ENCODE measurements around the gene ADAM15. TPM values are rescaled to one million over a fixed set of nuclear protein-coding genes. Genes with fewer than 3 reads are reported as not detected.

Gene ADAM15
- total RNA-seq, 1 donor = 25.1 TPM

DNA sequence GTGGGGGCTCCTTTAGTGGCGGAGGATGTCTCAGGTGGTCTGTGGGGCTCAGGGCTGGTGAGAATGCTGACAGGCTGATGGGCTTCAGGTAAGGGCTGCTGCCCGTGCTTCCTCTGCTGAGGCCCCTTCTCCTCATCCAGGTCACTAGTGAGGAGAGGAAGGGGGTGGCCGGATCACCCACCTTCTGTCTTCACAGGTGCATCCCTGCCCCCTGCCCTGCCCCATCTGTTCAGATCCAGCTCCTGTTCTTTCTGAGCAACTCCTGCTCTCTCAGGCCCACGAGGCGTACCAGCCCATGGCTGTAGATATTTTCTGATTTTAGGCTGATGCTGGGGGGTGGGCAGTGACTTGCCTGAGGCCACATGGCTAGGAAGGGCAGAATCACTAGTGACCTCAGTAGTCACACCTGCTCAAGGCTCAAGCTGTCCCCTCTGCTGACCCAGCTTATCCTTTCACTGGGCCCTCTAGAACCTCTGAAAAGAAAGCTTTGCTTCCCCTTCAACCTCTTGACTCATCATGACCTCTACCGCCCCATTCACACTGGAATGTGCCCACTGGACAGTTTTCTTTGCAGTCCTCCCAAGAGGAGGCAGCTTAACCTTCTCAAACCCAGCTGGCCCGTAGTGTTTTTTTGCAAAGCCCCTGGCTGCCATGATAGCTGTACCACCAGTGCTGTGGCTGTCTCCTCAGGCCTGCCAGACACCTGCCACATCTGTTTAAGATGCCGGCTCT lies 32.3 kb upstream of the ADAM15 start:
- Histone ChIP-seq H3K9me3 (ENCODE audit: low read depth, low read length) (no peaks in the 10 kb centered on the region), H3K27me3 (ENCODE audit: insufficient read depth, low read length) (no peaks in the 10 kb centered on the region), H3K4me3 (ENCODE audit: low read length) (no peak overlapping the region), H3K4me1 (ENCODE audit: insufficient read depth, low read length) (peaks cover 44% of the 10 kb centered on the region)

DNA sequence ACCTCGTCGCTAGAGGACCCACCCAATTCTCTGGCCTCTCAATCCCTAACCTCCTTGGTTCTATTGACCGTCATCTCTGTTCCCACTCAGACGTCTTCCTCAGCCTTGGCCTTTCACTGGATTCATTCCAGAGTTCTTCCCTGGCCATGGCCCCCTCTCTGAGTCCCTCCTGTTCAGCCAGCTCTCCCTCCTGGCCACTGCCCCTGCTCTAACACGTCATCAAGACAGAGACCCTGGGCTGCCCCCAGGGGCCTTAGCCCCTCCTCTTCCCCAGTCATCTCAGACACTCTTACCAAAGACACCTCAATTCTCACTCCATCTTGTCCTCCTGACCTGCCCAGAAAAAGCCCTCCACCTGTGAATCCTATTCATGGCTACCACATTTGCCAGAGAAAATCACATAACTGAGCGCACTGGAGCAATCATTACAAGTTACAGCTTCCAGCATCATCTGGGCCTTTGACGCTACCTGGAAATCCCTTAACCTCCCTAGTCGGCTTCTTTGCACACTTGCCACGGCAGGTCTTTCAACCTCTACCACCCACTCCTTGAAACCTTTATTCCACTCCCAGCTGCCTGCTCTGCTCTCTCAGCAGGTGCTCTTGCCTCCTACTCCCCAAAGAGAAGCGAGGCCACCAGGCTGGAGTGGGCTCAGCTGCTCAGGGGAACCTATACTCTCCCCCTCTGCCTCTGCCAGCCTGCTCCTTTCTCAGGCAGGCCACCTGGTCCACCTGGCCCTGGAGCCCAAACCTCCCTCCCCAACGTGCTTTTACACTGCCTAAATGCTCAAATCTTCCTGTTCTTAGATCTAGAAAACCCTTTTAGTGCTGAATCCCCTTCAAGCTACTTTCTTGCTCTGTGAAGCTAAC lies 31.5 kb upstream of the ADAM15 start:
- H3K9me3 ChIP-seq (ENCODE audit: low read depth, low read length) = no peaks in the 10 kb centered on the region
- H3K27me3 ChIP-seq (ENCODE audit: insufficient read depth, low read length) = no peaks in the 10 kb centered on the region
- no peak overlapping the region for H3K4me3 ChIP-seq (ENCODE audit: low read length)

DNA sequence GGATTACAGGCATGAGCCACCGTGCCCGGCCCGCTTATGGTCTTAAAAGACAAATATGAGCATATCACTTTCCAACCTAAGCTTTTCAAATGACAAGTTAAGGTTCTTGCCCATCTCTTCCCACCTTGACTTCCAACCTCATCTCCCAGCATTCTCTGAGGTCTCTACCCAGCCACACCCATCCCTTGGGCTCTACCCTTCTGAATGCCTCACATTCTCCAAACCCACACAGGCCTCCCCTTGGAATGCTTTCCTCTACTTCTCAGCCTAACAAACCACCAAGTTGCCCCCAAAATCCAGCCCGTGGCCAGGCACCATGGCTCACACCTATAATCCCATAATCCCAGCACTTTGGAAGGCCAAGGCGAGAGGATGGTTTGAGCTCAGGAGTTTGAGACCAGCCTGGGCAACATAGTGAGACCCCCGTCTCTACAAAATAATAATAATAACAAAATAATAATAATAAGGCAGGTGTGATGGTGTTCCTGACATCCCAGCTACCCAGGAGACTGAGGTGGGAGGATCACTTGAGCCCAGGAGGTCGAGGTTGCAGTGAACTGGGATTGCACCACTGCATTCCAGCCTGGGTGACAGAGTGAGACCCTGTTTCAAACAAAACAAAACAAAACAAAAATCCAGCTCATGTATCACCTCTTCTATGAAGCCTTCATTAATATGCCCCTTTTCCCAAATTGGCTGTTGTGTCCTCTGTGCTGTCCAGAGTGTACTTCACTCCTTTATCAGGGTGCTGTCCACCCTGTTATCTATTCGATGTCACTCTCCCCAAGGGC lies 28.8 kb upstream of the ADAM15 start:
- no peaks in the 10 kb centered on the region for H3K27me3 ChIP-seq (ENCODE audit: insufficient read depth, low read length)

More for the DNA sequence above, 31.5 kb upstream of the ADAM15 start:
- H3K4me1 ChIP-seq (ENCODE audit: insufficient read depth, low read length) = peaks cover 35% of the 10 kb centered on the region

DNA sequence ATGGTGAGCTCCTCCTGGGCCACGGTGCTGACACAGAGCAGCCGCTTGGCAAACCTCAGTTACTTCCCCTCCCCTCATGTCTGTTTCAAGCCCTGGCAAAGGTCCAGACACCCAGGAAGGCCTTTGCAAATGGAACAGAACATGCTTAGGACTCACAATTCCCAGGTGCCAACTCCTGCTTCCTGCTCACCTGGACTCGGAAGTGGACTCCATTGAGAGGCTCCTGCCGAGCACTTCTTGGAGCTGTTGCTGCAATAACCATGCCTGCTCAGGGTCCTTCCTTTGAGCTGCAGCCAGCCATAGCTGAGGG lies 28.2 kb upstream of the ADAM15 start:
- Histone ChIP-seq H3K9me3 (ENCODE audit: low read depth, low read length) (no peaks in the 10 kb centered on the region), H3K4me1 (ENCODE audit: insufficient read depth, low read length) (peaks cover 3% of the 10 kb centered on the region), H3K27me3 (ENCODE audit: insufficient read depth, low read length) (no peaks in the 10 kb centered on the region), H3K4me3 (ENCODE audit: low read length) (no peak overlapping the region)

More for the DNA sequence above, 28.8 kb upstream of the ADAM15 start:
- Histone ChIP-seq H3K4me1 (ENCODE audit: insufficient read depth, low read length) (peaks cover 9% of the 10 kb centered on the region), H3K9me3 (ENCODE audit: low read depth, low read length) (no peaks in the 10 kb centered on the region), H3K4me3 (ENCODE audit: low read length) (no peak overlapping the region)

DNA sequence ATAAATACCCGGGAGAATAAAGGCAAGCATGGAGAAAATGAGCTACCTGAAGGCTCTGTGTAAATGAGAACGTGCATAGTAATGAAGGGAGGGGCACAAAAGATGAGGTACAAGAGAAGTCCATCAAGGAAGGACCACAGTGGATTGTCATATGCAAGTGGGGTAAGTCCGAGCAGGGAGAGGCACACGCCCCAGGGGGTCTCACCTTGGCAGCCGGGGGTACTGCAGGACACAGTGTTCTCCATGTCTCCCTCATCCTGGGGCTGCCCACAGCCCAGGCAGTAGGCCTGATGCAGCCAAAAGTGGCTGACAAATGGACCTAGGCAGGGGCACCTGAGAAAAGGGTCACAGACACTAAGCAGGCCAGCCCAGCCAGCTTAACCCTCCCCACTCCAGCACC lies 27.5 kb upstream of the ADAM15 start:
- Histone ChIP-seq H3K9me3 (ENCODE audit: low read depth, low read length) (no peaks in the 10 kb centered on the region), H3K27me3 (ENCODE audit: insufficient read depth, low read length) (no peaks in the 10 kb centered on the region), H3K4me3 (ENCODE audit: low read length) (no peak overlapping the region)

DNA sequence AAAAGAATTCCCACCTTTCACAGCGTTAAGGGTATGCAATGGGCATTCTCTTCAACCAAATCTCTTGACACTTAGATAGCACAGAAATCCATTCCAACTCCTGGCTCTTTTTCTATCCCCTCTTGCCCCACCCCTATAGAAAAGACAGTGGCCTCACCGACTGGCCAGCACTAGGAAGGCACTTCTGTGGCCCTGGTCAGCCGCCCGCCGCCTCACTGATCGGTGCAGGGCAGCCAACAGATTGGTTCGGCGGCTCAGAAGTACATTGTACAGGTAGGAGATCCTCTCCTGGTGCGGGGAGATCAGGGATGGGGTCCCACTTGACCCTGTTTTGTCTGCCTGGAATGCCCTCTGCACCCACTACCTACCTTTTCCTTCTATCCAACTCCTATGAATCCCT lies 26.8 kb upstream of the ADAM15 start:
- Histone ChIP-seq H3K4me1 (ENCODE audit: insufficient read depth, low read length) (peaks cover 11% of the 10 kb centered on the region), H3K4me3 (ENCODE audit: low read length) (no peak overlapping the region), H3K27me3 (ENCODE audit: insufficient read depth, low read length) (no peaks in the 10 kb centered on the region), H3K9me3 (ENCODE audit: low read depth, low read length) (no peaks in the 10 kb centered on the region)

More for the DNA sequence above, 27.5 kb upstream of the ADAM15 start:
- H3K4me1 ChIP-seq (ENCODE audit: insufficient read depth, low read length) = peaks cover 6% of the 10 kb centered on the region

DNA sequence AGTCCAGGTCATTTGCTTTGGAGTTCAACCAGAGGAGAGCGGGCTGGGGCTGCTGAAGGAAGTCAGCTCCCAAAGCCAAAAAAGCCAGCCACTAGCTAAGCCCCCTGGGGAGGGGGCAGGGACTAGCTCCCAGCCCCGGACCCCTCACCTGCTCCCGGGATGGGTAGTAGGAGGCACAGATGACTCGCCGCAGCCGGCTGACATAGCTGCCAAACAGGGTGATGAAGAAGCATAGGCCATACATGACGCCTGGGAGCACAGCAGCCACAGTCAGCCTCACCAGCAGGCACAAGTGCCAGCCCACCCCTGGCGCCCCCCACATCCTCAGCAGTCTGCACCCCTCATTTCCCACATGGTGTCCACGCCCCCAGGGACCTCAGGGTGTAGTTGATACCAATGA lies 25.0 kb upstream of the ADAM15 start:
- Histone ChIP-seq H3K4me3 (ENCODE audit: low read length) (no peak overlapping the region), H3K4me1 (ENCODE audit: insufficient read depth, low read length) (peaks cover 11% of the 10 kb centered on the region), H3K27me3 (ENCODE audit: insufficient read depth, low read length) (no peaks in the 10 kb centered on the region), H3K9me3 (ENCODE audit: low read depth, low read length) (no peaks in the 10 kb centered on the region)

DNA sequence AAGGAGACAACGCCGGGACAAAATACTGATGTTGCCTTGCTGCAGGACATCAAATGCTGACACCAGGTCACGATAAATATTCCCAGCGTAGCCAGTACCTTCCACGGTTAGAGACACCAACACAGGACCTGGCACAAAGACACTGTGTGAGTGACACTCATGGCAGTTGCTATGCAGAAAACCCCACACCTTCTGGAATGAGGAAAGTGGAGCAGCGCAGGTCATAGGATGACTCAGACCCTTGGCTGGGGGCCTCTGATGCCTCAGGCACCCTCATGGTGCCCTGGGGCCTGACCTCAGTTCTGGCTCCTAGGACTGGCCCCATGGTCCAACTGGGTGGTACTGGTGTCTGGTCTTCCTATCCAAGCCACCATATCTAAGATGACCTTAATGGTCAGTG lies 24.5 kb upstream of the ADAM15 start:
- Histone ChIP-seq H3K27me3 (ENCODE audit: insufficient read depth, low read length) (no peaks in the 10 kb centered on the region), H3K4me1 (ENCODE audit: insufficient read depth, low read length) (peaks cover 11% of the 10 kb centered on the region), H3K9me3 (ENCODE audit: low read depth, low read length) (no peaks in the 10 kb centered on the region), H3K4me3 (ENCODE audit: low read length) (no peak overlapping the region)

DNA sequence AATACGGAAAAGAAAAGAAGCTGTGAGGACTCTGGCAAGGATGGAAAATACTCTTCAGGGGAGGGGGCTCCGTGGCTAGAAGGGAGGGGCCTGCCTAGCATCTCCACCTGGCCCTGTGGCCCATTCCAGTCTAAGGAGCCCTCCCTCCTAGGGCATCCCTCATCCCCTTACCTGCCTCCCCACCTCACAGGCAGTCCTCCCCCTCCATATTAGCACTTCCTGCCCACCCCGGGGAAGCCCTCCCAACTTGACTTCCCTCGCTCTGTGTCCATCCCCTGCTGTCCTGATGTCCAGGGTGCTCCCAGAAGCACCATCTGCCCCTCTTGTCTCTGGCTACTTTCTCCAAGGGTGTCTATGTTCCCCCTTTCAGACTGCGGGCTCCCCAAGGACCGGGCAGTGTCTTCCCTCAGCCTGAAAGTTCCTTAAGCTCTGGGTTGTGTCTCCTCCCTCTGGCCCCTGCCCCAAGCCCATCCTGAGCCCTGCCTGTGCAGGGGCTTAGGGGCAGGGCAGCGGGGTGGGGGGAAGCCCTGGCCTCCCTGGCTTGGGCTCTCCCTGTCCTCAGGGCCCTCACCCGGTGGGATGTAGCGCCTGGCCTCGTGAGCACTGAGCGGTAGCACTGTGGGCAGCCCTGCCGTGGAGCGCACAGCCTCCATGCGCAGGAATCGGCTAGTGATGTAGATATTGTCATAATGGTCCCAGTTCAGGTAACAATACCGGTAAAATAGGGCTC lies 21.4 kb upstream of the ADAM15 start:
- Histone ChIP-seq H3K4me1 (ENCODE audit: insufficient read depth, low read length) (peaks cover 11% of the 10 kb centered on the region), H3K9me3 (ENCODE audit: low read depth, low read length) (no peaks in the 10 kb centered on the region), H3K27me3 (ENCODE audit: insufficient read depth, low read length) (no peaks in the 10 kb centered on the region), H3K4me3 (ENCODE audit: low read length) (no peak overlapping the region)

DNA sequence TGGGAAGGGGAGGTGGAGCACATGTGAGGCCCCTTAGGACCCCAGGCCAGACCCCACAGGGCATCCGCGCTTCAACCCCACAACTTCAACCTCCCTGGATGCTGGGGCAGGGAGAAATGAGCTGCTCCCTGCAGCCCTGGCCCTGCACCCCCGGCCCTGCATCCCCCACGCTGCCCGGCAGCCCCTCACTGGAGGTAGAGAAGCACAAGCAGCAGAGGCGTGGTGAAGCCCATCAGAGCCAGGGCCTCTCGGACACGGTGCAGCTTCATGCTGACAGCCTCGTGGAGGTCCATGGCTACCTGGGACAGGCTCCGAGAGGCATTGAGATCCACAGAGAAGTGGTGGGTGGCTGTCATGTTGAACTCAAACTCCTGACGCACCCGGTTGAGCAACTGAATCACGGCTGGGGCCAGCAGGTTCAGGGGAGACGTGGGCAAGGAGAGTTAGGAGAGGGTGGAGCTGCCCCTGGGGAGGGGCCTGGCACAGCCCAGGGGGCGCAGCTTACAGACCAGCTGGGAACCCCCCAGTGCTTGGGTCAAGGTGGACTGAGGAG lies 20.8 kb upstream of the ADAM15 start:
- no peak overlapping the region for H3K4me3 ChIP-seq (ENCODE audit: low read length)
- no peaks in the 10 kb centered on the region for H3K27me3 ChIP-seq (ENCODE audit: insufficient read depth, low read length)
- H3K9me3 ChIP-seq (ENCODE audit: low read depth, low read length) = no peaks in the 10 kb centered on the region
- peaks cover 11% of the 10 kb centered on the region for H3K4me1 ChIP-seq (ENCODE audit: insufficient read depth, low read length)

DNA sequence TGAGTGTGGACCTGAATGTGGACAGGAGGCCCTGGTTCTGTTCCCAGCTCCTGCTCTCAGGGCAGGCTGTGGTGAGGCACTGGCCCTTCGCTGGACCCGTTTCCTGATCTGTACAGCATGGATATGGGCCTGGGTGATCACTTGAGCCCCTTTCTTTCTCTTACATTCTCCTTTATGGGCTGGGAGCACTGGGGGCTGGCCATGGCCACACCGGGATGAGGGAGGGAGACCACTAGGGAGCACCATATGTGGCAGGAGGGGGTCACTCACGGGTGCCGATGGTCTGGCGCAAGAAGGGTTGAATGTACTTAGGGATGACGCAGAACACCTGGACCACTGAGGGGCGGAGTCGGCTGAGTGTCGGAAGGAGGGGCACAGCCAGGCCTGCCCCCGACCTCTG lies 20.2 kb upstream of the ADAM15 start:
- no peaks in the 10 kb centered on the region for H3K9me3 ChIP-seq (ENCODE audit: low read depth, low read length)
- H3K27me3 ChIP-seq (ENCODE audit: insufficient read depth, low read length) = no peaks in the 10 kb centered on the region
- H3K4me1 ChIP-seq (ENCODE audit: insufficient read depth, low read length) = peaks cover 15% of the 10 kb centered on the region
- no peak overlapping the region for H3K4me3 ChIP-seq (ENCODE audit: low read length)

DNA sequence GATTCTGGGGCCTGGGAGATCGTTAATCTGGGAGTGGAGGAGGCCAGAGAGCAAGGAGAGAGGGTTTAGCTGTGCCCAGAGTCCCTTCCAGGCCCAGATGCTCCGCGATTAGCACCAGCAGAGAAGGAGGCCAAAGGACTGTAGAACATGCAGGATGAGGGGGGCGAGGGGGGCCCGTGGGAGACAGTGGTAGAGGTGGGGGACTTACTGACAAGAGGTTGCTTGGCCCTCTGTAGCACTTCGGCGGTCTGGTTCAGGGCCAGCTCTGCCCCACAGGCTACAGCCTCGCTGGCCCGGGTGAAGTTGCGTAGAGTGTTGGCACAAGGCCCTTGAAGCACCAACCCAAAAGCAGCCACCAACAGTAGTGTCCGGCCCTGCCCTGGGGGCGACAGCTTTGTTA lies 18.2 kb upstream of the ADAM15 start:
- Histone ChIP-seq H3K9me3 (ENCODE audit: low read depth, low read length) (no peaks in the 10 kb centered on the region), H3K4me3 (ENCODE audit: low read length) (no peak overlapping the region), H3K4me1 (ENCODE audit: insufficient read depth, low read length) (peaks cover 23% of the 10 kb centered on the region), H3K27me3 (ENCODE audit: insufficient read depth, low read length) (no peaks in the 10 kb centered on the region)

DNA sequence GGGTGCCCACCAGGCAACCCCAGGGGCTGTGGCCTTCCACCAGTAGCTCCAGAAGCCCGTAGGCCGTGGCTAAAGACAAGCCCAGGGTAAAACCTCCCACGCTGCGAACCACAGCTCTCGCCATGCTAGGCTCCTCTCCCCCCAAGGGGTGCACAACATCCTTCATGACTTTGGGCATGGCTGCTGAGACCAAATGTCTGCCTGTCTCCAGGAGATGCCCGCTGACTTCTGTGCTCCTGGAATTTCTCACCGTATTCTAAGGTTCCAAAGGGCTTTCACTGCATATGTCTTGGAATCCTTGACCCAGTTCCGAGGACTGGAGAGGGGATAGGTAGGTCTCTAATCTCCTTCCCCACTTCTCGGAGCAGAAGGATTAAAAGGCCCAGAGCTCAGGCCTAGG lies 17.6 kb upstream of the ADAM15 start, which contains the start of the genes DCST1 and DCST2:
DCST1 (plus strand) TSS at position 301 of the 400 bp plus-strand sequence. CDS start 213 bp downstream, outside the sequence.
DCST2 (minus strand) TSS at position 258 of the 400 bp plus-strand sequence; CDS start at position 178, 80 bp downstream.
- Histone ChIP-seq H3K27me3 (ENCODE audit: insufficient read depth, low read length) (no peaks in the 10 kb centered on the region), H3K4me3 (ENCODE audit: low read length) (no peak within 1 kb of the TSS), H3K4me1 (ENCODE audit: insufficient read depth, low read length) (peaks cover 20% of the 10 kb centered on the region), H3K9me3 (ENCODE audit: low read depth, low read length) (no peaks in the 10 kb centered on the region)

Measured in mononuclear cell (primary cell).